Left hindlimb (tissue), 1 donor: ENCODE measurements around the gene TSTD1.
"Not testable (repeated sequence)": the region's sequence is repeated elsewhere in the genome, so short reads cannot be mapped to it uniquely, and the experiment has no call there.

Experiments used
- DNase-seq: peaks from one replicate; pipeline ENCODE4 v3.0.0-alpha.2; 2018

TSTD1 gene

DNA sequence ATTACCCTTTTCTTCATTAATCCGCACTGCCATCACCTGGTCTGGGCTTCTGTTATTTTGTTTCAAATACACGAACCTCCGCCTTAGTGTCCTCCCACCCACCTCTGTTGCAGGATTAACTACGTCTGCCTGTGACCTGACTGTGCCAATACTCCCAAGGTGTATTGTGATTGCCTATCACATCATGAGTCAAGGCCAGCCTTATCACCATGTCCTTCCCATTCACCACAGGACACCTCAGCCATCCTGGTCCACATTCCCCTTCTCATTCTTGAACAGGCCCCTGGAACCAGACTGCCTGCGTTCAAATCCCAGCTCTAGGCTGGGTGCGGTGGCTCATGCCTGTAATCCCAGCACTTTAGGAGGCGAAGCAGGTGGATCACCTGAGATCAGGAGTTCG lies 32.2 kb downstream of the TSTD1 start:
- no peak for DNase-seq

DNA sequence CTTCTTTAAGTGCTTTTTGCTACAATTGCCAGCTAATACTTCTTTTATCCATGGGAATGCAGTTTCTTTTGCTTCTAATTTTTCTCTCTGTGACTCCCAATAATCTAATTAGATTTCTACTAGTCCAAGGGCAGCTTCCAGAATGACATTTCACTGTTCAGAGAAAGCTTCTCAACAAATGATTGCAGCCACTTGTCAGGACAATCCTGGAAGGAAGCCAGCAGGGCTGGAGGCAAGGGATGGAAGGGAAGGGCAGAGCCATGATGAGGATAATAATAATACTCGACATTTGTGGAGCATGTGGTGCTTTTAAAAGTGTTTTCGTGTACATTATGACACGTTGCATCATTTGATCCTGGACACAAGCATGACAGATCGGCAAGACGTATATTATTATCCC lies 37.2 kb downstream of the TSTD1 start:
- DNase-seq = no peak

DNA sequence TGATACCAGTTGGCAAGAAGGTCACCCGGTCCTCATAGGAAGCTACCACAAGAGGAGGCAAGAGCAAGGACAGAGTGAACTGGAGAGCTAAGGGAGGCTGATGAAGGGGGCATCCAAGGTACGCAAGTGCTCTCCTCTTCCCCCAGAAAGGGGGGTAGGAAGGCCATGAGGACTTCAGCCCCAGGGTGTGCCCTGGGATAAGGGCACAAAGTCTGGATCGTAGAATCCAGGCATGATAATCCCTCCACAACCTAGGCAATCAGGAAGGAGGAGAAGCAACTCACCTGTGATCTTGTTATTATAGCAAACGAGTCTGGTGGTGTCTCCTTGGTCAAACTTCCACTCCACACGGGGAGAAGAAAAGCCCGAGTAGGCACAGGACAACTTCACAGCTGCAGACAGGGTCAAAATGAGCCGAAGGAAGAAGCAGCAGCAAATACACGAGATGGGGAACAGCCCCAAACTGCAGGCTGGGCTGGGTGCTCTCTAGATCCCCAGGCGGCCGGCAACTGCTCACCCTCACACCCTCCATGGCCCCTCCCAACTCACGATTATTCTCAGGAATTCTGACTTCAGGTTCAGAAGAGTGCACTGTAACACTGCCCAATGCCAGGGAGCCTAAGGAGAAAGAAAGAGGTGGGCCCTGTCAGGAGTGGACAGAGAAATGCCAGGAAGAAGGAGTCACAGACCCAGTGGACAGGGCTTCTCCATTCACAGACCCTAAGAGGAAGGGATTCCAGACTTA lies 37.9 kb downstream of the TSTD1 start:
- no peak for DNase-seq

DNA sequence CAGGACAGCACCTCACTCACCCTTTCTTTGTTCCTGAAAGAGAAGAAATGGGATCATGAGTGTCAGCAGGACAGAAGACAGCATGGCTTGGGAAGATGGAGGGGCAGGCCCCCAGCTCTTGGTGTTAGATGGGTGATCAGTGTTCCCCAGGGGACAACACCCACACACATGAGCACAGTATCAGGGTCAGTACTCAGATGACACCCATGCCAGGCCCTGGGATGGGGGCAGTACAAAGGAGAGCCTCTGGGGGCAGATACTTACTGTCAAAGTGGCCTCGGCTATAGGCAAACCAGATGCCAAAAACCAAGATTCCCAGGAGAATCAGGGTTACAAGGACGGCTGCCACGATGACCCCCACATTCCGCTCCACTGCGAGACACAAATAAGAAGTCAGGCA lies 39.4 kb downstream of the TSTD1 start:
- DNase-seq = no peak

- DNase-seq = no peak
These were observed 41.3 kb downstream of the TSTD1 start for GRCh38 chr1:160997323-160998038.

DNA sequence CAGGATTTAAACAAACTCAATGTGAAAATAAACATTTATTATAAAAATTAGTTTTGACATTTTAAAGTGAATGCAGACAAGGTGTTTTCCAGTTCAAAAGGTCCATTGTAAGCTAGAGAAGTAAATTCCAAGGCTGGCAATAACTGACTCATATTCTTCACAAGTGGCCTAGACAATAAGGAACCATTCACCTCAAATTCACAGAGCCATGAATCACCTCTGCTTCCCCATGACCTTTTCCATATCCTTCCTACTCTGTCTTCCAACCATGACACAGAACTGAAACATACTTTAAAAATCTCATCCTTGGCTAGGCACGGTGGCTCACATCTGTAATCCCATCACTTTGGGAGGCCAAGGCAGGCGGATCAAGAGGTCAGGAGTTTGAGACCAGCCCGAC lies 42.6 kb downstream of the TSTD1 start:
- DNase-seq = no peak

GRCh38 chr1:160993544-160994193 lies 45.1 kb downstream of the TSTD1 start:
- DNase-seq = no peak

DNA sequence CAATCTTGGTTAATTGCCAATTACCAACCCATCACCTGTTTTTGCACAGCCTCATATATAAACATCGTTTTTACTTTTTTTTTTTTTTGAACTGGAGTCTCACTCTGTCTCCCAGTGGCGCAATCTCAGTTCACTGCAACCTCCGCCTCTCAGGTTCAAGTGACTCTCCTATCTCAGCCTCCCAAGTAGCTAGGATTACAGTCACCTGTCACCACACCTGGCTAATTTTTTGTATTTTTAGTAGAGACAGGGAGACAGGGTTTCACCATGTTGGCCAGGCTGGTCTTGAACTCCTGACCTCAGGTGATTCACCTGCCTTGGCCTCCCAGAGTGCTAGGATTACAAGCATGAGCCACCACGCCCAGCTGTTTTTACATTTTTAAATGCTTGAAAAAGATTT lies 46.7 kb downstream of the TSTD1 start:
- not testable (repeated sequence) for DNase-seq
